H1 (cell line): ENCODE results near the gene VAV2. TPM values are rescaled to one million over a fixed set of nuclear protein-coding genes. Genes with fewer than 3 reads are reported as not detected.

ENCODE experiments used
- CTCF ChIA-PET: fragments of 300-600 bp; sonication (Branson Sonifier 250); formaldehyde crosslinking; loops from one replicate; lab custom pipeline; 2021; ENCODE audit not compliant: partially characterized antibody; lab: Charles Lee
- POLR2A ChIA-PET: fragments of 300-600 bp; sonication (Branson Sonifier 250); formaldehyde crosslinking; loops from one replicate; lab custom pipeline; 2021; ENCODE audit warnings: inconsistent platforms; ENCODE audit not compliant: partially characterized antibody; lab: Charles Lee
- DNase-seq, 2 experiments: peaks; one replicate each; pipeline versions ENCODE4 v3.0.0 to v3.0.0-alpha.2; 2010 to 2022; ENCODE audit warnings: low spot score in 2 of 2, low read depth in 1 of 2, mixed read lengths in 1 of 2
- FAIRE-seq: peaks from 2 replicates; lab custom pipeline; 2011; peaks lifted over from hg19 to GRCh38; lab: Jason Lieb, UNC
- H2AFZ ChIP-seq: 2 replicates; pipeline ENCODE4 v1.8.1; 2012; ENCODE audit warnings: low read length, inconsistent platforms
- H2AK5ac ChIP-seq: 2 replicates; pipeline ENCODE4 v1.6.1; 2013; ENCODE audit warnings: low read depth, low read length
- H2BK120ac ChIP-seq: replicated peaks from 2 replicates; pipeline ENCODE3; 2013; ENCODE audit warnings: low read depth, low read length, inconsistent platforms
- H2BK12ac ChIP-seq: 2 replicates; pipeline ENCODE4 v1.6.1; 2013; ENCODE audit warnings: low read depth, low read length
- H2BK15ac ChIP-seq: 2 replicates; pipeline ENCODE4 v1.6.1; 2013; ENCODE audit warnings: low read length
- H2BK20ac ChIP-seq: 2 replicates; pipeline ENCODE4 v1.6.1; 2013; ENCODE audit warnings: low read length
- H2BK5ac ChIP-seq: 2 replicates; pipeline ENCODE4 v1.6.1; 2013; ENCODE audit warnings: low read depth, low read length
- H3K14ac ChIP-seq: 2 replicates; pipeline ENCODE4 v1.6.1; 2013; ENCODE audit warnings: inconsistent platforms; ENCODE audit not compliant: insufficient read length
- H3K18ac ChIP-seq: 2 replicates; pipeline ENCODE4 v1.6.1; 2013; ENCODE audit warnings: low read length; ENCODE audit errors: extremely low read depth
- H3K23ac ChIP-seq: 2 replicates; pipeline ENCODE4 v1.6.1; 2013; ENCODE audit warnings: inconsistent platforms; ENCODE audit not compliant: insufficient read length
- H3K23me2 ChIP-seq: 2 replicates; pipeline ENCODE4 v1.6.1; 2013; ENCODE audit warnings: low read depth, low read length
- H3K27ac ChIP-seq: 2 replicates; pipeline ENCODE4 v1.6.1; 2011; ENCODE audit warnings: low read depth, low read length, inconsistent platforms
- H3K27me3 ChIP-seq, 4 experiments: replicated peaks in 1 of 4; 1 replicate in 1 of 4; 2 replicates in 3 of 4; pipeline versions ENCODE4 v1.6.1 to v1.8.1; 2011 to 2013; ENCODE audit warnings: low read length in 3 of 4, mild to moderate bottlenecking in 3 of 4, inconsistent platforms in 2 of 4, mixed read lengths in 2 of 4, moderate library complexity in 1 of 4; ENCODE audit not compliant: control insufficient read depth in 3 of 4, insufficient read depth in 3 of 4; ENCODE audit errors: extremely low read depth in 1 of 4
- H3K36me3 ChIP-seq, 4 experiments: 2 replicates each; pipeline versions ENCODE4 v1.6.1 to v1.8.1; 2011 to 2013; ENCODE audit warnings: mild to moderate bottlenecking in 4 of 4, low read length in 3 of 4, moderate library complexity in 2 of 4, control low read depth in 1 of 4, inconsistent platforms in 1 of 4; ENCODE audit not compliant: insufficient read depth in 4 of 4, control insufficient read depth in 2 of 4
- H3K4ac ChIP-seq: replicated peaks from 2 replicates; pipeline ENCODE3; 2013; ENCODE audit warnings: low read length, low read depth, mixed read lengths, inconsistent platforms; ENCODE audit not compliant: insufficient read length
- H3K4me1 ChIP-seq, 4 experiments: replicated peaks in 1 of 4; 1 replicate in 1 of 4; 2 replicates in 3 of 4; pipeline versions ENCODE4 v1.6.1 to v1.8.1; 2011 to 2013; ENCODE audit warnings: low read length in 3 of 4, inconsistent platforms in 2 of 4, mixed read lengths in 1 of 4; ENCODE audit not compliant: insufficient read depth in 4 of 4, control insufficient read depth in 3 of 4
- H3K4me2 ChIP-seq, 2 experiments: 2 replicates each; pipeline versions ENCODE4 v1.6.1 to v1.8.1; 2011 to 2013; ENCODE audit warnings: low read depth in 2 of 2, low read length in 2 of 2, control low read depth in 1 of 2, inconsistent platforms in 1 of 2, mild to moderate bottlenecking in 1 of 2; ENCODE audit not compliant: insufficient read depth in 1 of 2
- H3K4me3 ChIP-seq, 4 experiments: fragments of 200-600, 300-600 bp in 1 of 4; sonication (generic), shearing (Covaris generic), sonication (Bioruptor Twin) in 1 of 4; 2 replicates each; pipeline versions ENCODE4 v1.5.1 to v1.8.1; 2011 to 2016; ENCODE audit warnings: low read length in 4 of 4, low read depth in 3 of 4, control low read depth in 2 of 4, inconsistent platforms in 2 of 4, mild to moderate bottlenecking in 2 of 4, mixed read lengths in 1 of 4, moderate library complexity in 1 of 4; ENCODE audit not compliant: insufficient read depth in 2 of 4; ENCODE audit errors: extremely low read depth in 1 of 4
- H3K56ac ChIP-seq: replicated peaks from 2 replicates; pipeline ENCODE3; 2013; ENCODE audit warnings: low read depth, mild to moderate bottlenecking, mixed read lengths, low read length, inconsistent platforms; ENCODE audit not compliant: insufficient read length
- H3K79me1 ChIP-seq: 2 replicates; pipeline ENCODE4 v1.6.1; 2013; ENCODE audit warnings: low read depth, low read length, control low read depth
- H3K79me2 ChIP-seq, 2 experiments: 2 replicates each; pipeline versions ENCODE4 v1.6.1 to v1.8.1; 2012 to 2013; ENCODE audit warnings: low read length in 2 of 2, mild to moderate bottlenecking in 2 of 2, inconsistent platforms in 1 of 2; ENCODE audit not compliant: insufficient read depth in 2 of 2, control insufficient read depth in 1 of 2
- H3K9ac ChIP-seq, 4 experiments: replicated peaks in 1 of 4; 1 replicate in 1 of 4; 2 replicates in 3 of 4; pipeline versions ENCODE4 v1.6.1 to v1.8.1; 2011 to 2013; ENCODE audit warnings: low read depth in 3 of 4, low read length in 3 of 4, control low read depth in 2 of 4, mild to moderate bottlenecking in 2 of 4, moderate library complexity in 2 of 4, inconsistent platforms in 1 of 4; ENCODE audit errors: extremely low read depth in 1 of 4
- H3K9me3 ChIP-seq, 2 experiments: 2 replicates each; pipeline versions ENCODE4 v1.6.1 to v1.8.1; 2012 to 2013; ENCODE audit warnings: mild to moderate bottlenecking in 2 of 2, moderate library complexity in 2 of 2, control low read depth in 1 of 2, inconsistent platforms in 1 of 2, low read depth in 1 of 2, low read length in 1 of 2, mixed read lengths in 1 of 2; ENCODE audit not compliant: insufficient read depth in 2 of 2
- H4K20me1 ChIP-seq, 2 experiments: replicated peaks in 1 of 2; 2 replicates each; pipeline versions ENCODE3 to v1.8.1; 2011 to 2013; ENCODE audit warnings: inconsistent platforms in 2 of 2, low read length in 2 of 2, mild to moderate bottlenecking in 1 of 2; ENCODE audit not compliant: insufficient read depth in 2 of 2, control insufficient read depth in 1 of 2
- H4K5ac ChIP-seq: 2 replicates; pipeline ENCODE4 v1.6.1; 2013; ENCODE audit warnings: low read length, low read depth, mixed read lengths, inconsistent platforms; ENCODE audit not compliant: insufficient read length
- H4K8ac ChIP-seq: 2 replicates; pipeline ENCODE4 v1.8.0; 2013; ENCODE audit warnings: mild to moderate bottlenecking, moderate library complexity, low read length, inconsistent platforms; ENCODE audit not compliant: insufficient read depth; ENCODE audit errors: extremely low read depth
- H4K91ac ChIP-seq: replicated peaks from 2 replicates; pipeline ENCODE3; 2013; ENCODE audit warnings: low read length, mixed read lengths, inconsistent platforms; ENCODE audit not compliant: insufficient read length
- ATF3 ChIP-seq: IDR thresholded peaks from 2 replicates; pipeline ENCODE4 v1.6.1; 2011; ENCODE audit warnings: low read depth, mild to moderate bottlenecking, low read length; ENCODE audit not compliant: insufficient read depth
- EGR1 ChIP-seq: IDR thresholded peaks from 2 replicates; pipeline ENCODE4 v1.6.1; 2011; ENCODE audit warnings: low read depth, low read length, borderline replicate concordance
- EP300 ChIP-seq, 2 experiments: IDR thresholded peaks; 1 replicate in 1 of 2; 2 replicates in 1 of 2; pipeline ENCODE4 v1.6.1; 2011 to 2012; ENCODE audit warnings: low read depth in 2 of 2, low read length in 2 of 2, mild to moderate bottlenecking in 2 of 2, borderline replicate concordance in 1 of 2, inconsistent platforms in 1 of 2, moderate library complexity in 1 of 2
- FOSL1 ChIP-seq: IDR thresholded peaks from 2 replicates; pipeline ENCODE4 v1.6.1; 2011; ENCODE audit warnings: mild to moderate bottlenecking, low read depth, low read length, moderate library complexity; ENCODE audit not compliant: insufficient read depth
- MAX ChIP-seq: IDR thresholded peaks from 2 replicates; pipeline ENCODE4 v1.6.1; 2012; ENCODE audit warnings: inconsistent platforms
- PHF8 ChIP-seq: fragments of 200-600 bp; sonication (generic); conservative IDR thresholded peaks from 2 replicates; pipeline ENCODE4 v1.7.1; 2012; ENCODE audit warnings: low read depth, mild to moderate bottlenecking, inconsistent platforms, low read length, moderate library complexity
- SAP30 ChIP-seq: fragments of 300-600 bp; sonication (generic); IDR thresholded peaks from 2 replicates; pipeline ENCODE4 v1.7.1; 2012; ENCODE audit warnings: low read length, moderate library complexity, mild to moderate bottlenecking, inconsistent platforms; ENCODE audit not compliant: insufficient read depth, insufficient replicate concordance
- SIRT6 ChIP-seq: IDR thresholded peaks from one replicate; pipeline ENCODE4 v1.7.1; 2012; ENCODE audit warnings: low read length, inconsistent platforms
- TAF7 ChIP-seq: optimal IDR thresholded peaks from 2 replicates; pipeline ENCODE3; 2011; ENCODE audit warnings: low read depth, mild to moderate bottlenecking, inconsistent platforms, low read length, moderate library complexity, borderline replicate concordance
- ZNF274 ChIP-seq: IDR thresholded peaks from 2 replicates; pipeline ENCODE4 v1.7.0; 2012; ENCODE audit warnings: low read length, borderline replicate concordance; ENCODE audit errors: extremely low read depth
- WGBS, 2 experiments: shearing (Covaris generic) in 1 of 2; methylation state at CpG; one replicate each; pipeline versions ENCODE4 v1.1.6 to v1.1.7; 2013 to 2015; ENCODE audit warnings: low lambda C conversion rate in 2 of 2, mixed read lengths in 2 of 2, inconsistent platforms in 1 of 2, low coverage in 1 of 2, missing lambda C conversion rate in 1 of 2; ENCODE audit not compliant: insufficient replicate concordance in 2 of 2, insufficient coverage in 1 of 2, insufficient read length in 1 of 2; ENCODE audit errors: extremely low coverage in 1 of 2, missing lambda C conversion rate in 1 of 2; 5-methylcytosine and 5-hydroxymethylcytosine counted together
- polyA plus RNA-seq, 7 experiments: library from polyadenylated mRNA; depleted of rRNA in 3 of 7; stranded (reverse) in 5 of 7; unstranded in 2 of 7; fragments of >200 nt in 5 of 7; fragments of 200-250 nt in 2 of 7; gene quantifications; 1 replicate in 5 of 7; 2 replicates in 1 of 7; 4 replicates in 1 of 7; pipeline versions ENCODE4 v1.2.1 to v1.2.3, GENCODE V29; 2011 to 2013; ENCODE audit warnings: missing spikeins in 2 of 7, mixed read lengths in 2 of 7
- total RNA-seq: library from RNA; stranded (reverse); fragmentation: NEBNext Ultra II Directional; extraction: Animal tissue kit (Norgen Biotek cat#: 25700); gene quantifications from 2 replicates; pipeline ENCODE4 v1.2.1, GENCODE V29; 2021

The VAV2 gene
- total and polyA plus RNA-seq, 2 of the 8 experiments (the other 6 are each of a cell fraction or from before 2014, with no cell fraction given): 13.6 to 37.6 TPM

DNA sequence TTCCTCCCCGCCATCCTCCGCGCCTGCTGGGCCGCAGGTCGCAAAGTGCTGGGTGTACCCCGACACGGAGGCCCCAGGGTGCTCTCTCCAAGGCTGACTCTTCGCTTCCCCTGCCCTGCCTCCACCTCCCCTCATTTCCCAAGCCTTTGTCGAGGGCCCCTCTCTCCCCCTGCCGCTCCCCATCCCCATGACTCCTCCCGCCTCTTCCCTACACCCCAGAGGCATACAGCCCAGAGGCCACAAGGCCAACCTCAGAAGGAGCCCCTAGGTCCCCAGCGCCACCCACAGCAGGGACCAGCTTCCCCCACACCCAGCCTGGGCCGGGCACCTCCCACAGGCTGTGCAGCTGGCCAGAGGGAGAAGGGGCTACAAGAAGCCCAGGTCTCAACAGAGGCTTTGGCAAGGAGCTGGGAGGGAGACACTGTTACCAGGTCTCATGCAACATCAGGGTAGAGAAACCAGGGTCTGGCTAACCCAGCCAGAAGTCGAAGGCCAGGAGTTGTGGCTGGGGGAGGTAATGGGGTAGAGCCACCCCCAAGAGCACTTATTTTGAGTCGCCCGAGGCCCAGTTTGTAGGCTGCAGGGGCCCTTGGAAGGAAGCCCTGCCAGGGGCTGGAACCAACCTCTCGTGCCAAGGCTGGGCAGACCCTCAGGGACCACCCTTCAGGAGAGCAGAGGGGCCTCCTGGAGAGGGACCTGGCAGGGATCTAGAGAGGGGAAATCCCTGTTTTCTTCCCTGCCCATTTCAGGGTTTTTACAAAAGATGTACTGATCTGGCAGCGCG is 229.4 kb downstream of the VAV2 start:
- H3K79me1 ChIP-seq: no peaks in the 10 kb centered on the region
- H3K4me2 ChIP-seq: no peak overlapping the region
- H2BK15ac ChIP-seq: no peak overlapping the region
- no peak overlapping the region for H3K4me3 ChIP-seq
- no peaks in the 10 kb centered on the region; a peak in 1 of 7 replicates for H3K27me3 ChIP-seq
- H3K9ac ChIP-seq: no peak overlapping the region
- H2AFZ ChIP-seq: no peak overlapping the region
- CTCF ChIA-PET: interaction anchor here (0.8 to 2.1 kb wide), 2 partner anchors 20 to 231 kb away, joined by 3 to 7 read pairs; no protein-coding TSS in a partner anchor
- POLR2A ChIA-PET: no interaction called here
- no peak overlapping the region for H4K5ac ChIP-seq
- WGBS, 2 experiments: 90% methylated on average over 17 of the region's 19 CpGs; no CpG with 5 or more reads in 1 of the 2 experiments
- H3K4me1 ChIP-seq: no peaks in the 10 kb centered on the region; a peak in 1 of 7 replicates
- H3K9me3 ChIP-seq: peaks cover 0 to 3% of the 10 kb centered on the region in 2 experiments; a peak in 2 of 4 replicates
- no peaks in the 10 kb centered on the region; the same call in 1 of the 2 replicates for H3K23me2 ChIP-seq
- DNase-seq: peak in 1 of 2 experiments; percentile 39
- H4K8ac ChIP-seq: no peak overlapping the region
- no peak overlapping the region for H4K91ac ChIP-seq
- no peaks in the 10 kb centered on the region for H3K79me2 ChIP-seq
- no peak overlapping the region for H3K56ac ChIP-seq
- no peak overlapping the region for H3K27ac ChIP-seq
- no peak overlapping the region for H3K14ac ChIP-seq
- no peak overlapping the region for H2AK5ac ChIP-seq
- no peak for FAIRE-seq
- no peak overlapping the region for H2BK12ac ChIP-seq
- no peak overlapping the region for H3K4ac ChIP-seq
- H3K18ac ChIP-seq: no peak overlapping the region
- no peak overlapping the region for H2BK120ac ChIP-seq
- peak overlapping the region; percentile 24; the same call in 1 of the 2 replicates for H2BK5ac ChIP-seq
- peaks cover 1 to 3% of the 10 kb centered on the region in 2 experiments for H4K20me1 ChIP-seq
- H3K36me3 ChIP-seq: peaks cover 0 to 5% (median 2%) of the 10 kb centered on the region in 4 experiments; a peak in 6 of 8 replicates
- H2BK20ac ChIP-seq: no peak overlapping the region
- H3K23ac ChIP-seq: no peak overlapping the region
- TF ChIP-seq ATF3 (no peak), PHF8 (no peak), FOSL1 (no peak), SAP30 (no peak), EP300 (IDR thresholded peaks at IDR 0.05; ENCODE audit: borderline replicate concordance in 1 of 2, low read depth in 2 of 2, low read length in 2 of 2) (no peak), MAX (no peak), TAF7 (no peak), EGR1 (no peak), SIRT6 (no peak), ZNF274 (no peak)
